ENCODE results near the gene CLCN5. TPM values are rescaled to one million over a fixed set of nuclear protein-coding genes. Genes with fewer than 3 reads are reported as not detected.

CLCN5 gene
- total RNA-seq, 1 experiment from 2014 or later = 4.9 TPM

GRCh38 chrX:49958727-49959485, 36.5 kb downstream of the CLCN5 start:
- intact Hi-C loops (cut with micrococcal nuclease) = no loop called here
- Mint-ChIP-seq H3K4me1 (ENCODE audit: insufficient read depth, unreplicated experiment) (no peaks in the 10 kb centered on the region), H3K27me3 (ENCODE audit: insufficient read depth, unreplicated experiment) (peaks cover 16% of the 10 kb centered on the region), H3K9me3 (ENCODE audit: unreplicated experiment) (no peaks in the 10 kb centered on the region), H3K4me3 (ENCODE audit: unreplicated experiment) (no peak overlapping the region), H3K27ac (ENCODE audit: low read depth, unreplicated experiment) (no peak overlapping the region), H3K36me3 (ENCODE audit: insufficient read depth, unreplicated experiment) (no peaks in the 10 kb centered on the region)
- CTCF ChIA-PET = no interaction called here
- no peak for DNase-seq (ENCODE audit: unreplicated experiment)
- TF ChIP-seq CTCF (IDR thresholded peaks at IDR 0.05; ENCODE audit: unreplicated experiment) = no peak
- POLR2A ChIA-PET = no interaction called here
- no TSS peak for BruUV-seq (replicated peaks)

GRCh38 chrX:49959602-49960001, 37.2 kb downstream of the CLCN5 start:
- TF ChIP-seq CTCF (IDR thresholded peaks at IDR 0.05; ENCODE audit: unreplicated experiment) = no peak
- BruUV-seq (replicated peaks) = no TSS peak
- no peak for DNase-seq (ENCODE audit: unreplicated experiment)
- ChIA-PET POLR2A (no interaction called here), CTCF (no interaction called here)
- intact Hi-C loops (cut with micrococcal nuclease) = no loop called here
- no peaks in the 10 kb centered on the region for H3K9me3 Mint-ChIP-seq (ENCODE audit: unreplicated experiment)
- no peak overlapping the region for H3K4me3 Mint-ChIP-seq (ENCODE audit: unreplicated experiment)
- H3K4me1 Mint-ChIP-seq (ENCODE audit: insufficient read depth, unreplicated experiment) = no peaks in the 10 kb centered on the region
- peaks cover 13% of the 10 kb centered on the region for H3K27me3 Mint-ChIP-seq (ENCODE audit: insufficient read depth, unreplicated experiment)
- no peak overlapping the region for H3K27ac Mint-ChIP-seq (ENCODE audit: low read depth, unreplicated experiment)
- H3K36me3 Mint-ChIP-seq (ENCODE audit: insufficient read depth, unreplicated experiment) = no peaks in the 10 kb centered on the region

- intact Hi-C loops (cut with micrococcal nuclease) = no loop called here
- H3K27me3 Mint-ChIP-seq (ENCODE audit: insufficient read depth, unreplicated experiment) = peaks cover 8% of the 10 kb centered on the region
- no peak for TF ChIP-seq CTCF (IDR thresholded peaks at IDR 0.05; ENCODE audit: unreplicated experiment)
- no peaks in the 10 kb centered on the region for H3K9me3 Mint-ChIP-seq (ENCODE audit: unreplicated experiment)
- DNase-seq (ENCODE audit: unreplicated experiment) = no peak
- H3K27ac Mint-ChIP-seq (ENCODE audit: low read depth, unreplicated experiment) = no peak overlapping the region
- ChIA-PET CTCF (interaction anchor here (0.6 kb wide), 1 partner anchor 454 kb away, joined by 3 read pairs; no protein-coding TSS in a partner anchor), POLR2A (no interaction called here)
- H3K4me3 Mint-ChIP-seq (ENCODE audit: unreplicated experiment) = no peak overlapping the region
- H3K4me1 Mint-ChIP-seq (ENCODE audit: insufficient read depth, unreplicated experiment) = no peaks in the 10 kb centered on the region
- no TSS peak for BruUV-seq (replicated peaks)
- H3K36me3 Mint-ChIP-seq (ENCODE audit: insufficient read depth, unreplicated experiment) = no peaks in the 10 kb centered on the region
Observed at GRCh38 chrX:49960061-49960460, 37.7 kb downstream of the CLCN5 start.

- CTCF ChIA-PET = no interaction called here
- H3K9me3 Mint-ChIP-seq (ENCODE audit: unreplicated experiment) = no peaks in the 10 kb centered on the region
- intact Hi-C loops (cut with micrococcal nuclease) = no loop called here
- no TSS peak for BruUV-seq (replicated peaks)
- H3K36me3 Mint-ChIP-seq (ENCODE audit: insufficient read depth, unreplicated experiment) = no peaks in the 10 kb centered on the region
- no peak overlapping the region for H3K27ac Mint-ChIP-seq (ENCODE audit: low read depth, unreplicated experiment)
- no peaks in the 10 kb centered on the region for H3K4me1 Mint-ChIP-seq (ENCODE audit: insufficient read depth, unreplicated experiment)
- POLR2A ChIA-PET = no interaction called here
- no peaks in the 10 kb centered on the region for H3K27me3 Mint-ChIP-seq (ENCODE audit: insufficient read depth, unreplicated experiment)
- TF ChIP-seq CTCF (IDR thresholded peaks at IDR 0.05; ENCODE audit: unreplicated experiment) = no peak
- no peak for DNase-seq (ENCODE audit: unreplicated experiment)
- no peak overlapping the region for H3K4me3 Mint-ChIP-seq (ENCODE audit: unreplicated experiment)
Observed at GRCh38 chrX:49970674-49971073, 48.3 kb downstream of the CLCN5 start.

All from MCF 10A (cell line).